IMR-90 (cell line): Measurements from ENCODE around the gene TMEM132A. TPM values are rescaled to one million over a fixed set of nuclear protein-coding genes. Genes with fewer than 3 reads are reported as not detected.

Experiments
- ATAC-seq: fragments of 200-7000 bp; cut with Tn5 transposase; 2 replicates; pipeline ENCODE4 v1.9.1; 2020; ENCODE audit warnings: low read depth, mild to moderate bottlenecking, moderate library complexity
- BruUV-seq: library from RNA; stranded (reverse); fragments of 400-500 nt; replicated peaks from 2 replicates; lab custom pipeline; 2021; lab: Mats Ljungman, UMichigan
- CTCF ChIA-PET: fragments of 300-600 bp; formaldehyde crosslinking; extraction: SDS; loops from one replicate; lab custom pipeline; 2021; ENCODE audit warnings: antibody characterized with exemption; lab: Yijun Ruan, JAX
- POLR2A ChIA-PET: fragments of 300-600 bp; sonication (Branson Sonifier 250); formaldehyde crosslinking; loops from one replicate; lab custom pipeline; 2022; ENCODE audit warnings: antibody characterized with exemption; ENCODE audit not compliant: unreplicated experiment; lab: Charles Lee
- DNase-seq: peaks from one replicate; pipeline ENCODE4 v3.0.0; 2013
- H2AFZ ChIP-seq: replicated peaks from 2 replicates; pipeline ENCODE3; 2013; ENCODE audit warnings: low read length, mild to moderate bottlenecking; ENCODE audit not compliant: poor library complexity
- H2AK5ac ChIP-seq: 2 replicates; pipeline ENCODE4 v1.6.1; 2013; ENCODE audit warnings: low read depth, low read length, inconsistent platforms
- H2AK9ac ChIP-seq: replicated peaks from 2 replicates; pipeline ENCODE3; 2013; ENCODE audit warnings: mild to moderate bottlenecking, low read depth, low read length, moderate library complexity; ENCODE audit not compliant: poor library complexity
- H2BK120ac ChIP-seq: 2 replicates; pipeline ENCODE4 v1.6.1; 2013; ENCODE audit warnings: low read depth, low read length, inconsistent platforms
- H2BK15ac ChIP-seq: 3 replicates; pipeline ENCODE4 v1.6.1; 2013; ENCODE audit warnings: low read depth, low read length, inconsistent platforms
- H2BK20ac ChIP-seq: 2 replicates; pipeline ENCODE4 v1.6.1; 2013; ENCODE audit warnings: low read depth, mild to moderate bottlenecking, inconsistent platforms, low read length, moderate library complexity
- H2BK5ac ChIP-seq: 2 replicates; pipeline ENCODE4 v1.6.1; 2013; ENCODE audit warnings: mild to moderate bottlenecking, low read depth, low read length, inconsistent platforms; ENCODE audit not compliant: poor library complexity, severe bottlenecking
- H3K14ac ChIP-seq: replicated peaks from 2 replicates; pipeline ENCODE4 v1.6.1; 2013; ENCODE audit warnings: low read depth, low read length, inconsistent platforms
- H3K18ac ChIP-seq: 2 replicates; pipeline ENCODE4 v1.6.1; 2013; ENCODE audit warnings: low read depth, low read length, control low read depth
- H3K23ac ChIP-seq: 2 replicates; pipeline ENCODE4 v1.6.1; 2013; ENCODE audit warnings: low read depth, low read length, inconsistent platforms
- H3K27ac ChIP-seq: 2 replicates; pipeline ENCODE4 v1.5.1; 2013; ENCODE audit warnings: mild to moderate bottlenecking, control low read depth, low read length; ENCODE audit not compliant: insufficient read depth
- H3K27me3 ChIP-seq: 2 replicates; pipeline ENCODE4 v1.6.1; 2013; ENCODE audit warnings: low read length; ENCODE audit not compliant: control insufficient read depth, insufficient read depth
- H3K36me3 ChIP-seq: 2 replicates; pipeline ENCODE4 v1.6.1; 2013; ENCODE audit warnings: low read length, mixed read lengths; ENCODE audit not compliant: control insufficient read depth, insufficient read depth
- H3K4ac ChIP-seq: 2 replicates; pipeline ENCODE4 v1.6.1; 2013; ENCODE audit warnings: low read depth, low read length, inconsistent platforms
- H3K4me1 ChIP-seq: 2 replicates; pipeline ENCODE4 v1.6.1; 2013; ENCODE audit warnings: low read length, mixed read lengths; ENCODE audit not compliant: control insufficient read depth, insufficient read depth
- H3K4me2 ChIP-seq: 2 replicates; pipeline ENCODE4 v1.6.1; 2013; ENCODE audit warnings: low read depth, mild to moderate bottlenecking, control low read depth, low read length, moderate library complexity
- H3K4me3 ChIP-seq: 2 replicates; pipeline ENCODE4 v1.5.1; 2013; ENCODE audit warnings: low read depth, mild to moderate bottlenecking, control low read depth, low read length, moderate library complexity; ENCODE audit not compliant: insufficient read depth
- H3K56ac ChIP-seq: 2 replicates; pipeline ENCODE4 v1.6.1; 2013; ENCODE audit warnings: low read length, inconsistent platforms; ENCODE audit not compliant: insufficient read depth; ENCODE audit errors: extremely low read depth
- H3K79me1 ChIP-seq, 2 experiments: 2 replicates each; pipeline ENCODE4 v1.6.1; 2013; ENCODE audit warnings: low read length in 2 of 2, inconsistent platforms in 1 of 2, low read depth in 1 of 2
- H3K9ac ChIP-seq: 2 replicates; pipeline ENCODE4 v1.6.1; 2013; ENCODE audit warnings: low read depth, low read length, control low read depth
- H3K9me1 ChIP-seq: 2 replicates; pipeline ENCODE4 v1.6.1; 2013; ENCODE audit warnings: low read length, inconsistent platforms; ENCODE audit not compliant: insufficient read depth
- H3K9me3 ChIP-seq: 2 replicates; pipeline ENCODE4 v1.6.1; 2013; ENCODE audit warnings: low read length; ENCODE audit not compliant: control insufficient read depth, insufficient read depth
- H4K20me1 ChIP-seq: 2 replicates; pipeline ENCODE4 v1.6.1; 2013; ENCODE audit warnings: low read length, inconsistent platforms; ENCODE audit not compliant: insufficient read depth
- H4K5ac ChIP-seq: 2 replicates; pipeline ENCODE4 v1.6.1; 2013; ENCODE audit warnings: mild to moderate bottlenecking, low read depth, low read length, control low read depth
- H4K8ac ChIP-seq, 2 experiments: 2 replicates each; pipeline ENCODE4 v1.6.1; 2013; ENCODE audit warnings: low read depth in 2 of 2, low read length in 2 of 2, control low read depth in 1 of 2, inconsistent platforms in 1 of 2
- H4K91ac ChIP-seq: 2 replicates; pipeline ENCODE4 v1.6.1; 2013; ENCODE audit warnings: low read depth, low read length, inconsistent platforms; ENCODE audit not compliant: insufficient read depth
- BHLHE40 ChIP-seq: fragments of 150-350 bp; IDR thresholded peaks from 2 replicates; pipeline ENCODE4 v1.6.1; 2016; ENCODE audit warnings: mild to moderate bottlenecking, low read depth, low read length
- CEBPB ChIP-seq: IDR thresholded peaks from 2 replicates; pipeline ENCODE4 v1.6.1; 2012; ENCODE audit warnings: low read depth, low read length, improper control_type of control experiment
- CHD1 ChIP-seq: IDR thresholded peaks from 2 replicates; pipeline ENCODE4 v1.6.1; 2012; ENCODE audit warnings: low read depth, low read length, improper control_type of control experiment
- FOS ChIP-seq: fragments of 150-350 bp; IDR thresholded peaks from 2 replicates; pipeline ENCODE4 v1.6.1; 2016; ENCODE audit warnings: low read depth, low read length
- MAFK ChIP-seq: IDR thresholded peaks from 2 replicates; pipeline ENCODE4 v1.6.1; 2012; ENCODE audit warnings: low read depth, low read length, improper control_type of control experiment
- MAZ ChIP-seq: IDR thresholded peaks from 2 replicates; pipeline ENCODE4 v1.6.1; 2012; ENCODE audit warnings: low read depth, mild to moderate bottlenecking, low read length, improper control_type of control experiment, moderate library complexity, borderline replicate concordance
- MXI1 ChIP-seq: IDR thresholded peaks from 2 replicates; pipeline ENCODE4 v1.6.1; 2012; ENCODE audit warnings: low read depth, mild to moderate bottlenecking, low read length, moderate library complexity, borderline replicate concordance
- NFE2L2 ChIP-seq: fragments of 150-350 bp; IDR thresholded peaks from 2 replicates; pipeline ENCODE4 v1.6.1; 2016; ENCODE audit warnings: low read depth, mild to moderate bottlenecking, low read length
- POLR2A ChIP-seq: IDR thresholded peaks from 2 replicates; pipeline ENCODE4 v1.6.1; 2012; ENCODE audit warnings: mild to moderate bottlenecking, low read depth, low read length
- RAD21 ChIP-seq: IDR thresholded peaks from 2 replicates; pipeline ENCODE4 v1.6.1; 2012; ENCODE audit warnings: low read length, improper control_type of control experiment
- RCOR1 ChIP-seq: IDR thresholded peaks from 2 replicates; pipeline ENCODE4 v1.6.1; 2012; ENCODE audit warnings: mild to moderate bottlenecking, low read length, improper control_type of control experiment; ENCODE audit not compliant: insufficient replicate concordance
- RFX5 ChIP-seq: IDR thresholded peaks from 2 replicates; pipeline ENCODE4 v1.8.0; 2012; ENCODE audit warnings: low read depth, mild to moderate bottlenecking, low read length, moderate library complexity
- SMC3 ChIP-seq: fragments of 150-350 bp; IDR thresholded peaks from 2 replicates; pipeline ENCODE4 v1.6.1; 2016; ENCODE audit warnings: low read depth, mild to moderate bottlenecking, antibody characterized with exemption, low read length, moderate library complexity
- WGBS, 2 experiments: methylation state at CpG; one replicate each; pipeline versions ENCODE4 v1.1.5 to v1.1.7; 2013; ENCODE audit warnings: missing lambda C conversion rate in 2 of 2; ENCODE audit not compliant: insufficient read length in 1 of 2; ENCODE audit errors: extremely low coverage in 2 of 2; 5-methylcytosine and 5-hydroxymethylcytosine counted together
- dilution Hi-C: fragments of 300-500 bp; cut with HindIII; formaldehyde crosslinking; loops from one replicate; pipeline ENCODE4 v1.14.3; 2018; ENCODE audit warnings: low sequenced_read_pairs; ENCODE audit not compliant: unreplicated experiment
- in situ Hi-C: fragments of 300-500 bp; cut with MboI; formaldehyde crosslinking; loops from 3 replicates; pipeline ENCODE4 v1.14.3; 2019; ENCODE audit warnings: low sequenced_read_pairs, inconsistent platforms, mixed read lengths
- intact Hi-C: fragments of 100-400 bp; cut with micrococcal nuclease; formaldehyde crosslinking; loops from 2 replicates; pipeline ENCODE4 v1.10.0; 2022
- polyA plus RNA-seq, 3 experiments: library from polyadenylated mRNA; depleted of rRNA; stranded (reverse); fragments of >200 nt; gene quantifications; 2 replicates each; pipeline ENCODE4 v1.2.3, GENCODE V29; 2012; ENCODE audit warnings: low replicate concordance in 1 of 3
- total RNA-seq: library from RNA; depleted of rRNA; stranded (reverse); fragments of >200 nt; gene quantifications from 2 replicates; pipeline ENCODE4 v1.2.3, GENCODE V29; 2012
- TF ChIP-seq, protein P1 (sequence below): fragments of 150-350 bp; IDR thresholded peaks from 2 replicates; pipeline ENCODE4 v1.6.1; 2016; ENCODE audit warnings: low read depth, mild to moderate bottlenecking, low read length, moderate library complexity, borderline replicate concordance
- TF ChIP-seq, protein P2 (sequence below): conservative IDR thresholded peaks from 2 replicates; pipeline ENCODE4 v1.5.1; 2012; ENCODE audit warnings: mild to moderate bottlenecking, low read depth, low read length, improper control_type of control experiment
- TF ChIP-seq, protein P3 (sequence below): fragments of 150-350 bp; IDR thresholded peaks from 2 replicates; pipeline ENCODE4 v1.6.1; 2017; ENCODE audit warnings: mild to moderate bottlenecking, antibody characterized with exemption, low read length, low read depth

TMEM132A gene
- total and polyA plus RNA-seq, 2 of the 4 experiments (the other 2 are of a cell fraction), result 7.7 to 64.2 TPM

DNA sequence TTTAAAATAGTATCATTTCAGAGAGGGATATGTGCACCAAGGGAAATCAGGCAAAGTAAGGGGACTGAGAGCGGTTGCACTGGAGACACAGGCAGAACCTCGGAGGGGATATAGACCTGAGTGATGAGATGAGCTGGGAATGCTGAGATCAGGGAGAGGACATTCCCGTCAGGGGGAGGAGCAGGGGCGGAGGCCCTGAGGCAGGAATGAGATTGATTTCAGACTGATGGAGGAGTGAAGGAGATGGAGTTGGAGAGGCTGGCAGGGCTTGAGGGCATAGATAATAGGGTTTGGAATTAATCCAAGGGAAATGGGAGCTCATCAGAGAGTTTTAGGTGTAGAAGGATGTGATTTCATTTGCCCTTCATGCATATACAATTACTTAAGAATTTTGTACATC, 60.4 kb downstream of the TMEM132A start:
- Histone ChIP-seq H3K4me2 (no peak overlapping the region), H3K36me3 (no peaks in the 10 kb centered on the region), H3K14ac (no peak overlapping the region), H3K56ac (no peak overlapping the region), H2AK5ac (no peak overlapping the region), H2AK9ac (no peak overlapping the region), H2AFZ (no peak overlapping the region), H3K18ac (no peak overlapping the region), H4K20me1 (no peaks in the 10 kb centered on the region), H3K4me1 (peaks cover 3% of the 10 kb centered on the region), H4K8ac (no peak overlapping the region), H3K27ac (no peak overlapping the region), H3K4ac (no peak overlapping the region), H3K4me3 (no peak overlapping the region), H3K27me3 (peaks cover 33% of the 10 kb centered on the region), H4K91ac (no peak overlapping the region), H3K9me1 (no peaks in the 10 kb centered on the region), H2BK120ac (no peak overlapping the region), H3K9me3 (no peaks in the 10 kb centered on the region), H3K9ac (no peak overlapping the region), H2BK5ac (no peak overlapping the region), H3K23ac (no peak overlapping the region), H3K79me1 (no peaks in the 10 kb centered on the region), H2BK15ac (no peak overlapping the region), H2BK20ac (no peak overlapping the region), H4K5ac (no peak overlapping the region)
- POLR2A ChIA-PET, result no interaction called here
- BruUV-seq, result no TSS peak
- intact Hi-C loops (no loop called here), in situ Hi-C loops (no loop called here), dilution Hi-C loops (no loop called here)
- TF ChIP-seq NFE2L2, result no peak
- TF ChIP-seq MAZ, result no peak
- TF ChIP-seq BHLHE40, result no peak
- no peak for TF ChIP-seq MXI1
- TF ChIP-seq, protein P1, sequence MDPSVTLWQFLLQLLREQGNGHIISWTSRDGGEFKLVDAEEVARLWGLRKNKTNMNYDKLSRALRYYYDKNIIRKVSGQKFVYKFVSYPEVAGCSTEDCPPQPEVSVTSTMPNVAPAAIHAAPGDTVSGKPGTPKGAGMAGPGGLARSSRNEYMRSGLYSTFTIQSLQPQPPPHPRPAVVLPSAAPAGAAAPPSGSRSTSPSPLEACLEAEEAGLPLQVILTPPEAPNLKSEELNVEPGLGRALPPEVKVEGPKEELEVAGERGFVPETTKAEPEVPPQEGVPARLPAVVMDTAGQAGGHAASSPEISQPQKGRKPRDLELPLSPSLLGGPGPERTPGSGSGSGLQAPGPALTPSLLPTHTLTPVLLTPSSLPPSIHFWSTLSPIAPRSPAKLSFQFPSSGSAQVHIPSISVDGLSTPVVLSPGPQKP, result no peak
- TF ChIP-seq FOS, result no peak
- TF ChIP-seq, protein P2, sequence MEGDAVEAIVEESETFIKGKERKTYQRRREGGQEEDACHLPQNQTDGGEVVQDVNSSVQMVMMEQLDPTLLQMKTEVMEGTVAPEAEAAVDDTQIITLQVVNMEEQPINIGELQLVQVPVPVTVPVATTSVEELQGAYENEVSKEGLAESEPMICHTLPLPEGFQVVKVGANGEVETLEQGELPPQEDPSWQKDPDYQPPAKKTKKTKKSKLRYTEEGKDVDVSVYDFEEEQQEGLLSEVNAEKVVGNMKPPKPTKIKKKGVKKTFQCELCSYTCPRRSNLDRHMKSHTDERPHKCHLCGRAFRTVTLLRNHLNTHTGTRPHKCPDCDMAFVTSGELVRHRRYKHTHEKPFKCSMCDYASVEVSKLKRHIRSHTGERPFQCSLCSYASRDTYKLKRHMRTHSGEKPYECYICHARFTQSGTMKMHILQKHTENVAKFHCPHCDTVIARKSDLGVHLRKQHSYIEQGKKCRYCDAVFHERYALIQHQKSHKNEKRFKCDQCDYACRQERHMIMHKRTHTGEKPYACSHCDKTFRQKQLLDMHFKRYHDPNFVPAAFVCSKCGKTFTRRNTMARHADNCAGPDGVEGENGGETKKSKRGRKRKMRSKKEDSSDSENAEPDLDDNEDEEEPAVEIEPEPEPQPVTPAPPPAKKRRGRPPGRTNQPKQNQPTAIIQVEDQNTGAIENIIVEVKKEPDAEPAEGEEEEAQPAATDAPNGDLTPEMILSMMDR, result no peak
- TF ChIP-seq, protein P3, sequence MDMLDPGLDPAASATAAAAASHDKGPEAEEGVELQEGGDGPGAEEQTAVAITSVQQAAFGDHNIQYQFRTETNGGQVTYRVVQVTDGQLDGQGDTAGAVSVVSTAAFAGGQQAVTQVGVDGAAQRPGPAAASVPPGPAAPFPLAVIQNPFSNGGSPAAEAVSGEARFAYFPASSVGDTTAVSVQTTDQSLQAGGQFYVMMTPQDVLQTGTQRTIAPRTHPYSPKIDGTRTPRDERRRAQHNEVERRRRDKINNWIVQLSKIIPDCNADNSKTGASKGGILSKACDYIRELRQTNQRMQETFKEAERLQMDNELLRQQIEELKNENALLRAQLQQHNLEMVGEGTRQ, result no peak
- TF ChIP-seq RFX5, result no peak
- no peak for TF ChIP-seq POLR2A
- no peak for TF ChIP-seq RCOR1
- TF ChIP-seq CEBPB, result no peak
- TF ChIP-seq SMC3, result no peak
- no peak for TF ChIP-seq CHD1
- TF ChIP-seq RAD21, result no peak
- TF ChIP-seq MAFK, result no peak
- ATAC-seq (no peak), DNase-seq (no peak)
- CTCF ChIA-PET, result no interaction called here
- 38% methylated on average over 3 of the region's 4 CpGs; no CpG with 5 or more reads in 1 of the 2 experiments for WGBS, 2 experiments
